GM21360 (cell line): ENCODE data around the gene KLRG1.

ENCODE experiments used
- ATAC-seq: cut with Tn5 transposase; IDR thresholded peaks from one replicate; pipeline ENCODE4 v1.9.1; 2021; ENCODE audit warnings: mild to moderate bottlenecking, moderate library complexity; ENCODE audit not compliant: unreplicated experiment

The KLRG1 gene

DNA sequence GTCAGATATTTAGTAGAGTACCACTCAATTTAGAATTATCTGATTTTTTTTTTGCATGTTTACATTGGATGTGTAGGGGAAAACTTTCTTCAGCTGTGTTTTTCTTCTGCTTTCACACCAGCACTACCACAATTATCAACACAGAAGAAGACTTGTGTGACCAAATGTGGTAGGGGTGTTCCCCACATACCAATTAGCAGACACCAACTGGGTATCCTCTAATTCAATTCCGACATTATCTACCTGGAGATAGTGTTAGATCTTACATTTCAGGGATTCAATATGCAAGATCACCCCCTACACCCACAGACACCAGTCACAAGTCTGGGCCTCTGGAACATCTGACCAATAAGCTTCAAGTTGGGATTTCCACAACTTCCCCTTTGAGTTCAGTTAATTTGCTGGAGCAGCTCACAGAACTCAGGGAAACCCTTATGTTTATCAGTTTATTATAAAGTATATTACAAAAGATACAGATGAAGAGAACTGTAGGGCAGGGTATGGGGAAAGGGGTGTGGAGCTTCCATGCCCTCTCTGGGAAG is 4.1 kb upstream of the KLRG1 start:
- no peak for ATAC-seq

DNA sequence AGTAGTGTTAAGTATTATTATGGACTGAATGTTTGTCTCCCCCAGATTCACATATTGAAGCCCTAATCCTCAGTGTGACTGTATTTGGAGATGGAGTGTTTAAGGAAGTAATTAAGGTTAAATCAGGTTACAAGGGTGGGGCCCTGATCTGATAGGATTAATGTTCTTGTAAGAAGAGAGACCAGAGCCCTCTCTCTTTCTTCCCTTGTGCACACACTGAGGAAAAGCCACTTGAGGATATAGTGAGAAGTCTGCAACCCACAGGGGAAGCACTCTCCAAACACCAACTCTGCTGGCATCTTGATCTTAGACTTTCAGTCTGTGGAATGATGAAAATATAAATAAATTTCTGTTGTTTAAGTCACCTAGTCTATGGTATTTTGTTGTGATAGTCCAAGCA is 2.2 kb upstream of the KLRG1 start:
- no peak for ATAC-seq

DNA sequence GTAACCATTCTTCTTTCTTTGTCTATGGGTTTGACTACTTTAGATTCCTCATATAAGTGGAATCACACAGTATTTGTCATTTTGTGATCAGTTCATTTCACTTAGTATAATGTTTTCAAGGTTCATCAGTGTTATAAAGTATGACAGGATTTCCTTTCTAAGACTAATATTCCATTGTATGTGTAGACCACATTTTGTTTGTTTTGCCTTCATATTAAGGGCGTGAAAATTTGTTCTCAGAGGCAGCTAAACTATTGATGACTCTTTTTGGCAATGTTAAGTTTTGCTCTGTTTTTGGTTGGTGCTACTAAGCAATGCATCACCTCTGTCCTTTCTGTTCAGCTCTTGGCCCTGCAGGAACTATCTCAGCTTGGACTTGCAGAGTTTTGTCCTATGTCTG is 1.7 kb upstream of the KLRG1 start:
- ATAC-seq, result no peak

DNA sequence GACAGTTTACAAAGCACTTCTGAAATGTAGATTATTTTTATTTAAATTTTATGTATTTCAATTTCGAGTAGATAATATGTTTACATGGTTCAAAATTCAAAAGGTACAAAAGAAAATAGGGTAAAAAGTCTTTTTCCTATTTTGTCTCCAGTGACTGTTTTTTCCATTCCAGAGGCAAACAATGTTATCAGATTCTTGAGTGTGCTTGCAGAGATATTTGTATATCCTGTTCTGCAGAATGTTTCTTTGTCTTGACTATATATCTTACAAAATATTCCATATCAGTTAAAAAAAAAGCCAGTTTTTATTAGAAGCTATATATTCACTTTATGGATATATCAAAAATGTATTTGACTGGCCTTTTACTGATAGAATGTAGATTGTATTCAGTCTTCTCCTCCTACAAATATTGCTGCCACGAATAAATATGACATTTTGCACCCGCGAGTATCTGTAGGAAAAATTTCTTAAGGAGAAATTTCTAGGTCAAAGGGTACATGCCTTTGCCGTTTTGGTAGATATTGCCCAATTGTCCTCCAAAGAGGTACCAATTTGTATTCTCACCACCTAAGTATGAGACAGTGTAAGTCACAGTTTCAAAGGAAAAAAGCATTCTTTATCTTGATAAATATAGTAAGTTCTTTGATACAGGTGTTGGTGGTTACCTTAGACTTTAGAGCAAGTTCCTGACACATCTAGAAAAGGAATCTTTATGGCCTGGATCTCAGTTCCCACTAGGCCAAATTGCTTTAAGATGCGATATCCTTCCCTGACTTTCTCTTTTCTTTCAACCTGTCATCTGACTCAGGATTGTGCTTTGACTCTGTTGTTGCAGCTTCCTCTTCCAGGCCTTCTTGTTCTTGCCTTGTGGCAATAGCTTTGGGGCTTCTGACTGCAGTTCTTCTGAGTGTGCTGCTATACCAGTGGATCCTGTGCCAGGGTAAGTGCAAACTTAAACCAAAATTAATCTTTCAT is 2.3 kb downstream of the KLRG1 start:
- ATAC-seq, result no peak

DNA sequence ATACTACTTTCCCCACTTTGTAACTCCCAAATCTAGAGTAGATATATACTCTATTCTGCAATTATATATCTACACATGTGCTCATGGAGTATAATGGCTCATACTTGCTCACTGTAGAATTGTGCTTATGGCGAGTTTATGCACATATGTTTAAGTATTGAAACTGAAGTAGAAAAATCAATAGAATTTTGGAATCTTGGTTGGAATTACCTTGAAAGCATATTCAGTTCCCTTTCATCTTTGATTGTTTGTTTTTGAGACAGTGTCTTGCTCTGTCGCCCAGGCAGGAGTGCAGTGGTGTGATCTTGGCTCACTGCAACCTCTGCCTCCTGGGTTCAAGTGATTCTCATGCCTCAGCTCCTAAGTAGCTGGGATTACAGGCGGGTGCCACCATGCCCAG is 4.5 kb downstream of the KLRG1 start:
- ATAC-seq, result no peak

DNA sequence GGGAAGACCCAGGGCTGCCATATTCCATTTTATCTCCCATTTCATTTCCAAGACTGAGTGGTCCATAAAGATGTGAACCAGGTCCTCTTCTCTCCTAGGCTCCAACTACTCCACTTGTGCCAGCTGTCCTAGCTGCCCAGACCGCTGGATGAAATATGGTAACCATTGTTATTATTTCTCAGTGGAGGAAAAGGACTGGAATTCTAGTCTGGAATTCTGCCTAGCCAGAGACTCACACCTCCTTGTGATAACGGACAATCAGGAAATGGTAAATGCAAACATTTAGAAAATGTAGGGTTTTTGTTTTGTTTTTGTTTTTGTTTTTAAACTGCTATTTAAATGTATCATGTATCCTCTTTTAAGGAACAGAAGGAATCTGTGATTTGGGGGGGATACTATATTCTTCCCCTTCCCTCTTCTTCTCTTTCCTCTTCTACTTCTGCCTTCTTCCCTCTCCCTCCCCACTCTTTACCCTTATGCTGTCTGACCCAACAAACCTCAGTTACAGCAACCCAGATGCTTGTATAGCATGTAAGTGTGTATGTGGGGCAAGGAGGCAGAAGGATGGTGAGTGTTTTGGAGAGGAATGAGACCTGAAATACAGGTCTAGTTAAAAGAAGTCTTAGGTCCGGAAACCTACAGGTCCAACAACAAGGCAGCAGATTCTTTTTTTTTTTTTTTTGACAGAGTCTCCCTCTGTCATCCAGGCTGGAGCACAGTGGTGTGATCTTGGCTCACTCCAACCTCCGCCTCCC is 5.9 kb downstream of the KLRG1 start:
- no peak for ATAC-seq

DNA sequence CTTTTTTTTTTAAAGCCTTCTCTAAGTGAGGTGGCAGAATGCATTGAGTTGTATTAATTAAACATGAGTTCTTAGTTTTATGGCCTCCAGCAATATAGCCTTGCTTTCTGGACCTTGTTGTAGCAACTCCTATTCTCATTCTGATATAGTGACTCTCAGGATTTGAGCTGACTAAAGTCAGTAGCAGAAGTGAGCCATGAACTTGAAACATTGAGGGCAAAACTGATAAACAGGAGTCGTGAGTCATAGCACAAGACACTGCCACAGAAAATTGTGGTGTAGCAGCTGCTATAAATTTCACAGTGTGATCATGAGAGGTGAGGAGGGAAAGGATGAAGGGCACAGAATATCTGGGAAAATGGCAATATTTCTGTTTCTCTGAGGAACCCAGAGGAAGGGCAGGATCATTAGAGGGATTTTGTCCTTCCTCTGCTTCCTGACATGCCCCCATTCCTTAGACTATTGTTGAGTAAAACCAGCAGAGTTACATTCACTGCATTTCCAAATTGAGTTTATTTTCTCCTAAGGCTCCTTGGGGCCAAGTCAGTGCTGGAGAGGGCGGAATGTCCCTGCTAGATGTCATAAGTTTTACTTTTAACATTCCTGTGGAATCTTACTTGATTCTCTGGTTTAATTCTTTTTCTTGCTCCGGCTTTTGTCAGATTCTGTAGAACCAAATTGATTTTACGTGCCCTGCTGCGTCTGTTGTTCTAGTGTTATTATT is 7.5 kb downstream of the KLRG1 start:
- ATAC-seq, result peak; percentile 98

DNA sequence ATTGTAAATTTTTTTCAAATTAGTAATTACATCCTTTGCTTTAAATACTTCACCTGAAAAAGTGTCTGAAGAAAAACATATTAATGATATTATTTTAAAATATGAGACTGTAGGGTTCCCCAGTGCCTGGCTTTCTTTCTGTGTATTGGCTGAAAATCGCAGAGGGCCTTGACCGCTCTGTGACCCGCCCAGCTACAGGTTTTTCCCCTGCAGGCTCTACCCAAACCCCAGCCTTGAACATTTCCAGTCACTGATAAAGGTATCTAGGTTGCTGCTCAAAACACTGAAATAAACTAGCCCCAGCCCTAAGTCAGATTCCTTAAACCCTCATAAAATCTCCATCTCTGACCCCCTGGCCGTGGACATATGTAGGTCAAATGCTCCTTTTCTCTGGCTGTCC is 11.9 kb downstream of the KLRG1 start:
- no peak for ATAC-seq

DNA sequence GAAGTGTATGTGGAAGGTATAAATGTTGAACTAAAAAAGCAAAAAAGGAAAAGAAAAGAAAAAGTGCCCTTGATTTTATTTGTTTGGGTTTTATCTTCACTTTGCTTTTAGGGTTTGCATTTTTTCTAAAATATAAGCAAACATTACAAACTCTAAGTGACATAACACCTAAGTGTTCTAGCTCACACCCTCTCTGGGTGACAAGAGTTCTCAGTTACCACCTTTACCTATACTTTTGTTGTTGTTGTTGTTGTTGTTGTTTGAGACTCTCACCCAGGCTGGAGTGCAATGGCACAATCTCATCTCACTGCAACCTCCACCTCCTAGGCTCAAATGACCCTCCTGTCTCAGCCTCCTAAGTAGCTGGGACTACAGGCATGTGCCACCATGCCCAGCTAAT is 13.0 kb downstream of the KLRG1 start:
- ATAC-seq, result no peak

DNA sequence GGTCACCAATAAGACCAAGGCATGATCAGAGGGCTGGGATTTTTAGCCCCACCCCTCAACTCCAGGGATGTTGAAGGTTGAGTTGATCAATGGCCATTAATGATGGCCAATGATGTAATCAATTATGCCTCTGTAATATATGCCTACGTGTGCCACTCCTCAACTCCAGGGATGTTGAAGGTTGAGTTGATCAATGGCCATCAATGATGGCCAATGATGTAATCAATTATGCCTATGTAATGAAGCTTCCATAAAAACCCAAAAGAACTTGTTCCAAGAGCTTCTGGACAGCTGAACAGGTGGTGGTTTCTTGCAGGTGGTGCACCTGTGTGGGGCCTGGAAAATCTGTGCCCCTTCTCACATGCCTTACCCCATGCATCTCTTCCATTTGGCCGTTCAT is 33.2 kb downstream of the KLRG1 start:
- ATAC-seq, result no peak

DNA sequence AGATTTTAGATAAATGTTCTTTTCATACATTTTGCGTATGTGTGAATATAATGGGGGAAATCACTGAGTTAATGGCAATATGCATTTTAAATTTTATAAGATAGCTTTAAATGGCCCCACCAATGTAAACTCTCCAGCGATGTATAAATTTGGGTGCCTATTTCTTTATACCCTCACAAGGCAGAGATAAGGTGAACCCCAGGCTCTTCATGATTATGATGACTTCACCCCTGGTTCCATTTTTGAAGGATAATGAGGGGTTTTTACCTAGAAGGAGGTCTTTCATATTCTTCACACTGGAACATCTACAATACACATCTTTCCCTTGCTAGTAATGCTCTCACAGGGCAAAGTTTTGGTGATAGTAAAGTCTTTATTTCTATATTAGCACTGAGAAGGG is 35.2 kb downstream of the KLRG1 start:
- no peak for ATAC-seq

DNA sequence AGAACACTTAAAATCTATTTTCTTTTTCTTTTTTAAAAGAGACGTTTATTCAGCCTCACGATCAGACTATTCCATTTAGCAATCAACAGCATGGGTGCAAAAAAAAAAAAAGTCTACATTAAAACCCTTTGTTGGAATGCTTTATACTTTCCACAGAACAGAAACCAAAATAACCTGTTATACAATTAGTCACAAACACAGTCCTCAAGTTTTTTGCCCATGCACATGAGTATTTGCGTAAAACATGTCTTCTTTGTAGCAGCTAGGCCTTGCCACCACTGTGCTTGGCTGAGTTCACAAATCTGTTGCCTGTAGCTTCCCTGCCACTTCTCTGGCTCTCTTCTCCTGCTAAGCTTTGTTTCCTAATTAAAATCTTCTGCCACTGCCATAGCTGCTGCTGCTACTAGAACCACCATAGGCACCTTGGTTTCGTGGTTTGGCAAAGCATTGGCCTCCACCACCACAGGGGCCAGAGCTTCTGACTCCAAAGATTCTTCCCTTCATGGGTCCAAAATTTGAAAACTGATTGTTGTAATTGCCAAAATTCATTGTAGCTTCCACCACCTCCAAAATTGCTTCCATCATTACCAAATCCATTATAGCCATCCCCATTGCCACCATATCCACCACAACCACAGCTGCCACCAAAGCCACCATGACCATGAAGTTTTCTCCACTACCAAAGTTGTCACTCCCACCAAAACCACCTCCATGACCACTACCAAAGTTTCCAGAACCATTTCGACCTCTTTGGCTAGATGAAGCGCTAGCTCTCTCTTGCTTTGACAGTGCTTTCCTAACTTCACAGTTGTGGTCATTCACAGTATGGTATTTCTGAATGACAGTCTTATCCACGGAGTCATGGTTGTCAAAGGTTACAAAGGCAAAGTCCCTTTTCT is 38.1 kb downstream of the KLRG1 start:
- ATAC-seq, result no peak

DNA sequence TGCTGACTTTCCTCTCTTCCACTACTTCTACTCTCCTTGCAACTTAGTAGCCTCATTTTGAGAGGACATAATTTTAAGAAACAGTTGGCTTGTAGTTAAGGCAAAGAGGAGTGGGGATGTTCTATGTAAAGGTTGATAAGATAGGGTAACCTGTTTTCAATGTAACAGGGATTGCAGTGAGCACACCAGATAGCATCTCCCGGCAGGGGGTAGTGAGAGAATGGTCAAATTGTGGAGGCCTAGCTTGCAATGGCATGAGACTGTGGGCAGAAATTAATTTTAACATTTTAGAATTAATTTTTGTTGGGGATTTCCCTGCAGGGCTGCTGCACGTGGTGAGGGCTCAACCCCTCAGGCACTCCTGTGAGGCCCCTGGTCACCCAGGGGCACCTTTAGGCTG is 41.4 kb downstream of the KLRG1 start:
- ATAC-seq, result no peak

DNA sequence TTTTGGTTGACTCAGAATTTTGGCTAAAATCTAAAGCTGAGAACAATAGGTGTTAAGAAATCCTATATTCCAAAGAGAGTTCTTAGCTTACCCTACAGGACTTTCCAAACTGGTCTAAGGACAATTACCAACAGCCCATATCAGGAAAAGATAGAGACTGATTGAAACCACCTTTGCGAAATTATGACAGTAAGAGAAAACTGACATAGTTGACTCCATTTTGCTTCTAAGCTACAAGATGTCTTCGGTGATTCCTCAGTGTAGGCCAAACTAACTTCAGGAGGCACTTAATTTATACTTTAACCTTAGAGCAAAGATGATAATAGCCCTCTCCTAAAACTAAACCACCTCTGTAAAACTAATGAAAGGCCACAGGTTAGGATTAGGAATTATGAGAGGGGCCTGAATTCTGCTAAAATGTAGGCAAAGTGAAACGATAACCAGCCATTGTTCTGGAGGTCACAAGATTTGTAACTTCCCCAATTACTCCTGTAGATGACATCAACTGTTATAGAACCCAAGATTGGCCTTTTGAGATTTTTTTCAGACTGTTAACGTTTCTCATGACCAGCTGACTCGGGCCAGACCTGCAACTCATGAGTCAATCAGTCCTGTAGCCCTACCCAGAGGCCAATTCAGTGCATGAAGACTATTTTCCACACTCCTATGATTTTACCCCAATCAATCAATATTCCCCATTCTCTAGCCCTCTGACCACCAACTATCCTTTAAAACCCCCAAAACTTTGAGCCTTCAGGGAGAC is 43.0 kb downstream of the KLRG1 start:
- no peak for ATAC-seq

DNA sequence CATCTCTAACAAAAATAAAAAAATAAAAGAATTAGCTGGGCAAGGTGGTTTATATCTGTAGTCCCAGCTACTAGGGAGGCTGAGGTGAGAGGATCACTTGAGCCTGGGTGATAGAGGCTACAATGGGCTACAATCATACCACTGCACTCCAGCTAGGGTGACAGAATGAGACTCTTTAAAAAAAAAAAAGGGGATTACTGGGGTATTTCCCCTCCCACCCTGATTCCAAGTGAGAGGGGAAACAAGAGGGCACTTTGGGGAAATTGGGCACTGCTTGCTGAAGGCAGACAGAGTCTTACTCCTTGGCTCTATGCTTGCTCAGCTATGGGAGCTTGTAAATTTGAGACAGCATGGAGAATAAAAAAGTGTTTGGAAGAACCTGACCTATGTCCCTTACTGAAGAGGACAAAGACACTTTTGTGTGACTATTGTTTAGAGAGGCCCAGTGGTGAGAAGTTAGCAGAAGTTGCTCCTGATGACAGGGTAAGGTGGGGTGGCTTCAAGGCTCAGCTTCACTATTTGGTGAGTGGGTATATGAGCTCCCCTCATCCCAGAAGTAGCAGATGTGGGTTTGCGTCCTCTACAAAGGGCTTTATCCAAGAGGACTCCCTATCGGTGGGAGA is 44.0 kb downstream of the KLRG1 start:
- no peak for ATAC-seq

DNA sequence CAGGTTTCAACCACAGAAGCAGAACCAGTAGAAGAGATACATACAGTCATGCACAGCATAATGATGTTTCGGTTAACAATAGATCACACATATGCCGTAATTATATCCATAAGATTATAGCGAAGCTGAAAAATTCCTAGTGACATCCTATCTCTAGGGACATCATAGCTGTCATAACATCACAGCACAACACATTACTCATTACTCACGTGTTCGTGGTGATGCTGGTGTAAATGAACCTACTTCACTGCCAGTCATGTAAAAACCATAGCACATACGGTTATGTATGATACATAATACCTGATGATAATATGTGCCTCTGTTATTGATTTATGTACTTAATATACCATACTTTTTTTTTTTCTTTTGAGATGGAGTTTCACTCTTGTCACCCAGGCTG is 44.7 kb downstream of the KLRG1 start:
- no peak for ATAC-seq

DNA sequence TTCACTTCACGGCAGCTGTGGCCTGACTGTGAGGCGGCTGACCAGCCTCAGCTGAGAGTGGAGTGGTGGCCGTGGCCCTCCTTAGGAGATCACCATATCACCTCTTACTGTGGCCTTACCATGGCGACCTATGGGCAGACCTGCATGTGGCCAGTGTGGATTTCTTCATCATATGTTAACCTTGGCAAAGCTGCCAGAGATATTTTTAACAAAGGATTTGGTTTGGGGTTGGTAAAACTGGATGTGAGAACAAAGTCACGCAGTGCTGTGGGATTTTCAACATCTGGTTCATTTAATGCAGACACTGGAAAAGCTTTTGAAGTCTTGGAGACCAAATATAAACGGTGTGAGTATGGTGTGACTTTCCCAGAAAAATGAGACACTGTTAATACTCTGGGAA is 46.9 kb downstream of the KLRG1 start:
- no peak for ATAC-seq

DNA sequence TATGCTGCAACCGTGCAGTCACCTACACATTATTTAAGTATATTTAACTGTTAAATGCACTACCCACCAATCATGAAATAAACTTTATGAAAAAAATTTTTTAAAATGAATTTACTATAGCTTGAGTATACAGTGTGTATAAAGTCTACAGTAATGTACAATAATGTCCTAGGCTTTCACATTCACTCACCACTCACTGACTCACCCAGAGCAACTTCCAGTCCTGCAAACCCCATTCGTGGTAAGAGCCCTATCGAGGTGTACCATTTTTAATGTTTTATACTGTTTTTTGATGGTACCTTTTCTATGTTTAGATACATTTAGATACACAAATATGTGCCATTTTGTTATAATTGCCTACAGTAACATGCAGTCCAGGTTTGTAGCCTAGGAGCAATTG is 48.1 kb downstream of the KLRG1 start:
- no peak for ATAC-seq

DNA sequence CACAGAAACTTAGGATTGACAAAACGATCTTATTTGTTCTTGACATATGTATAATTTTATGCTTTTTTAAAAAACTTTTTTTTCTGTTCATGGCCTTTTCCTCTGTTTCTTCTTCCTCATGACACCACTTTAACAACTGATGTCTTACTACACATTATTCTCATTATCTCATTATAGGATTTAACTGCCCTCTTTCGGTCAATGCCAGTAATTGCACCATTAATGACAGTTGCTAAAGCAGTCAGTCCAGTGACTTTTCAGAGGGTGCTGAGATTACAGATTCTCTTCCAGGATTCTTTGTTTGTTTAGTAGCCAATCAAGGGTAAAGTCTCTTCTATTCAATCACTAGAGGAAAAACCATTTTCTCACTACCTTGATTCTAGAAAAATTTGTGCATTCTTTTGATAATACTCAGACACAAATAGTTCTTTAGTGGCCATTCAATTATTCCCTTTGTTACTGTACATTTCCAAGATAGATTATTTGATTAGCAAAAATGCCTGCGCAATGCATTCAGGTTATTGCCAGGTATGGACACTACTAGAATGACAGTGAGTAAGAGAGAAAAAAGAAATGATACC is 50.1 kb downstream of the KLRG1 start:
- no peak for ATAC-seq
